Body of pancreas (tissue), 4 donors: ENCODE data around the gene CASKIN2. TPM values are rescaled to one million over a fixed set of nuclear protein-coding genes. Genes with fewer than 3 reads are reported as not detected.

Experiments used
- ATAC-seq: fragments of 150-250 bp; one replicate; pipeline ENCODE4 v1.9.1; 2016
- DNase-seq, 4 donors: peaks; one replicate each; pipeline ENCODE4 v3.0.0-alpha.2; 2019
- H3K27ac ChIP-seq, 4 donors: fragments of 200-600 bp; sonication (generic); 1 replicate in 3 of 4; 2 replicates in 1 of 4; pipeline versions ENCODE4 v1.5.1 to v1.6.1; 2016 to 2019; ENCODE audit warnings: mild to moderate bottlenecking in 1 of 4, mixed read lengths in 1 of 4, moderate library complexity in 1 of 4
- H3K27me3 ChIP-seq, 2 donors: fragments of 200-600 bp; sonication (generic); one replicate each; pipeline ENCODE4 v1.6.0; 2016; ENCODE audit warnings: mild to moderate bottlenecking in 1 of 2
- H3K36me3 ChIP-seq, 2 donors: fragments of 200-600 bp; sonication (generic); replicated peaks in 1 of 2; 2 replicates each; pipeline ENCODE4 v1.5.1; 2016; ENCODE audit warnings: low read depth in 2 of 2; ENCODE audit not compliant: insufficient read depth in 1 of 2
- H3K4me1 ChIP-seq: fragments of 200-600 bp; sonication (generic); one replicate; pipeline ENCODE4 v1.6.0; 2016
- H3K4me3 ChIP-seq, 2 donors: fragments of 200-600 bp; sonication (generic); 1 replicate in 1 of 2; 2 replicates in 1 of 2; pipeline ENCODE4 v1.5.1; 2016 to 2019
- H3K9me3 ChIP-seq, 3 donors: fragments of 200-600 bp; sonication (generic); 1 replicate in 2 of 3; 2 replicates in 1 of 3; pipeline ENCODE4 v1.5.1; 2016
- CTCF ChIP-seq, 7 experiments: fragments of 450-650 bp in 4 of 7; fragments of 200-600 bp in 3 of 7; sonication (generic) in 3 of 7; IDR thresholded peaks; one replicate each; pipeline ENCODE4 v1.5.1; 2016 to 2019; ENCODE audit warnings: antibody characterized with exemption in 7 of 7
- POLR2A ChIP-seq, 3 donors: fragments of 450-650 bp; IDR thresholded peaks; one replicate each; pipeline ENCODE4 v1.6.1; 2016; ENCODE audit warnings: antibody characterized with exemption in 3 of 3, mild to moderate bottlenecking in 2 of 3
- WGBS, 2 donors: methylation state at CpG; one replicate each; pipeline ENCODE4 v1.1.5; 2017; 5-methylcytosine and 5-hydroxymethylcytosine counted together
- intact Hi-C: fragments of 100-400 bp; cut with DNase I; formaldehyde crosslinking; loops from one replicate; pipeline ENCODE4 v1.15.1; 2023
- total RNA-seq, 2 donors: library from RNA; depleted of rRNA; stranded (reverse); fragments of >200 nt; gene quantifications; one replicate each; pipeline ENCODE4 v1.1.0, GENCODE V29; 2016

CASKIN2 gene
- total RNA-seq, 2 donors from 2014 or later = 9.1 to 16.2 TPM

- 73 to 76% methylated on average over 7 of the region's 7 CpGs for WGBS, 2 donors
- Histone ChIP-seq H3K4me3 (no peak overlapping the region), H3K27ac (peak overlapping the region; percentile 65 to 98 (median 98)), H3K4me1 (peaks cover 74% of the 10 kb centered on the region), H3K36me3 (no peaks in the 10 kb centered on the region), H3K27me3 (no peaks in the 10 kb centered on the region), H3K9me3 (no peaks in the 10 kb centered on the region)
- DNase-seq = no peak
- intact Hi-C loops = no loop called here
- ATAC-seq = no peak
- TF ChIP-seq POLR2A (IDR thresholded peaks at IDR 0.05) = no peak
- TF ChIP-seq CTCF (IDR thresholded peaks at IDR 0.05) = no peak
Observed at GRCh38 chr17:75551266-75551665, 35.9 kb upstream of the CASKIN2 start.

GRCh38 chr17:75550139-75550465 is 34.8 kb upstream of the CASKIN2 start:
- WGBS, 2 donors = 0 to 20% methylated on average over 2 to 4 of the region's 4 CpGs
- peak; percentile 38 for ATAC-seq
- no peak for DNase-seq
- no peak overlapping the region for H3K4me3 ChIP-seq
- H3K27me3 ChIP-seq = no peaks in the 10 kb centered on the region
- intact Hi-C loops = no loop called here
- peaks cover 74% of the 10 kb centered on the region for H3K4me1 ChIP-seq
- no peaks in the 10 kb centered on the region for H3K9me3 ChIP-seq
- H3K36me3 ChIP-seq = no peaks in the 10 kb centered on the region
- no peak for TF ChIP-seq CTCF (IDR thresholded peaks at IDR 0.05)
- TF ChIP-seq POLR2A (IDR thresholded peaks at IDR 0.05) = no peak
- H3K27ac ChIP-seq = peak overlapping the region; percentile 97 to 100 (median 98)

- WGBS, 2 donors = 5 to 19% methylated on average over 8 to 18 of the region's 22 CpGs
- Histone ChIP-seq H3K36me3 (no peaks in the 10 kb centered on the region), H3K27me3 (no peaks in the 10 kb centered on the region), H3K9me3 (no peaks in the 10 kb centered on the region), H3K4me3 (no peak overlapping the region), H3K4me1 (peaks cover 76% of the 10 kb centered on the region), H3K27ac (peak overlapping the region; percentile 97 to 100 (median 98))
- DNase-seq (peak; percentile 87 to 96 (median 94)), ATAC-seq (peak; percentile 92)
- intact Hi-C loops = no loop called here
- TF ChIP-seq POLR2A (IDR thresholded peaks at IDR 0.05) = peak; percentile 86 to 93 (median 90)
- peak in 2 of 7 experiments; percentile 4 to 12 for TF ChIP-seq CTCF (IDR thresholded peaks at IDR 0.05)
Observed at GRCh38 chr17:75549246-75550138, 34.2 kb upstream of the CASKIN2 start.

- intact Hi-C loops = no loop called here
- H3K4me1 ChIP-seq = peaks cover 83% of the 10 kb centered on the region
- H3K27ac ChIP-seq = peak overlapping the region; percentile 97 to 100 (median 98)
- no peak for ATAC-seq
- H3K27me3 ChIP-seq = no peaks in the 10 kb centered on the region
- H3K36me3 ChIP-seq = no peaks in the 10 kb centered on the region
- TF ChIP-seq POLR2A (IDR thresholded peaks at IDR 0.05) = no peak
- no peak for TF ChIP-seq CTCF (IDR thresholded peaks at IDR 0.05)
- no peak for DNase-seq
- no peaks in the 10 kb centered on the region for H3K9me3 ChIP-seq
- 65 to 75% methylated on average over 4 to 5 of the region's 5 CpGs for WGBS, 2 donors
- H3K4me3 ChIP-seq = no peak overlapping the region
Observed at GRCh38 chr17:75548813-75549212, 33.5 kb upstream of the CASKIN2 start.
